ENCODE results near the gene PGAP3.

DNA sequence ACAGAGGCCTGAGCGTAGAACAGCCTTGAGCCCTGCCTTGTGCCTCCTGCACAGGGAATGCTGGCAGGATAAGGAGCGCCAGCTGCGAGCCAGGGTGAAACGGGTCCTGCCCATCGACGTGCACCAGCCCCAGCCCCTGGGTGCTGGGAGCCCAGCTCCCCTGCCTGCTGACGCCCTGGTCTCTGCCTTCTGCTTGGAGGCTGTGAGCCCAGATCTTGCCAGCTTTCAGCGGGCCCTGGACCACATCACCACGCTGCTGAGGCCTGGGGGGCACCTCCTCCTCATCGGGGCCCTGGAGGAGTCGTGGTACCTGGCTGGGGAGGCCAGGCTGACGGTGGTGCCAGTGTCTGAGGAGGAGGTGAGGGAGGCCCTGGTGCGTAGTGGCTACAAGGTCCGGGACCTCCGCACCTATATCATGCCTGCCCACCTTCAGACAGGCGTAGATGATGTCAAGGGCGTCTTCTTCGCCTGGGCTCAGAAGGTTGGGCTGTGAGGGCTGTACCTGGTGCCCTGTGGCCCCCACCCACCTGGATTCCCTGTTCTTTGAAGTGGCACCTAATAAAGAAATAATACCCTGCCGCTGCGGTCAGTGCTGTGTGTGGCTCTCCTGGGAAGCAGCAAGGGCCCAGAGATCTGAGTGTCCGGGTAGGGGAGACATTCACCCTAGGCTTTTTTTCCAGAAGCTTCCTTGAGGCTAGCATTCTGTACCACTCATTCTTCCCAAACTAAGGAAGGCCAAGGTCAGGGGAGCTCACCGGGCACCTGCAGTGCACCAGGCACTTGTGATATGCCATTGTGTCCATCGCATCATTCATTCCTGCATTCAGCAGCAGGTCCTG is 17.7 kb downstream of the PGAP3 start:
- TF ChIP-seq CTCF (IDR thresholded peaks at IDR 0.05) (no peak), POLR2A (IDR thresholded peaks at IDR 0.05) (no peak)
